Prostate gland (tissue), 2 donors: Measurements from ENCODE around the gene SYT7. TPM values are rescaled to one million over a fixed set of nuclear protein-coding genes. Genes with fewer than 3 reads are reported as not detected.
"Not testable (repeated sequence)": the region's sequence is repeated elsewhere in the genome, so short reads cannot be mapped to it uniquely, and the experiment has no call there.

Source experiments
- DNase-seq: peaks from one replicate; pipeline ENCODE4 v3.0.0-alpha.2; 2019; ENCODE audit warnings: low spot score
- H3K27ac ChIP-seq, 2 donors: fragments of 200-600 bp; sonication (generic); 2 replicates each; pipeline ENCODE4 v1.5.1; 2017 to 2019
- H3K27me3 ChIP-seq: fragments of 200-600 bp; sonication (generic); replicated peaks from 2 replicates; pipeline ENCODE4 v1.5.1; 2019; ENCODE audit not compliant: insufficient read depth
- H3K36me3 ChIP-seq, 2 donors: fragments of 200-600 bp; sonication (generic); 1 replicate in 1 of 2; 2 replicates in 1 of 2; pipeline versions ENCODE4 v1.5.1 to v1.8.1; 2017 to 2019
- H3K4me1 ChIP-seq: fragments of 200-600 bp; sonication (generic); replicated peaks from 2 replicates; pipeline ENCODE4 v1.5.1; 2019
- H3K4me3 ChIP-seq, 2 donors: fragments of 200-600 bp; sonication (generic); 2 replicates each; pipeline ENCODE4 v1.5.1; 2017 to 2019
- H3K9me3 ChIP-seq: fragments of 200-600 bp; sonication (generic); 2 replicates; pipeline ENCODE4 v1.5.1; 2017
- POLR2A ChIP-seq: fragments of 450-650 bp; IDR thresholded peaks from one replicate; pipeline ENCODE4 v1.6.1; 2016; ENCODE audit warnings: antibody characterized with exemption, mild to moderate bottlenecking
- POLR2AphosphoS5 ChIP-seq: sonication (generic); formaldehyde crosslinking; IDR thresholded peaks from one replicate; pipeline ENCODE4 v1.6.1; 2017; ENCODE audit warnings: antibody characterized with exemption
- WGBS: methylation state at CpG from one replicate; pipeline ENCODE4 v1.1.5; 2018; 5-methylcytosine and 5-hydroxymethylcytosine counted together
- intact Hi-C: fragments of 100-400 bp; cut with DNase I; formaldehyde crosslinking; loops from one replicate; pipeline ENCODE4 v1.14.2; 2022
- total RNA-seq, 2 donors: library from RNA; depleted of rRNA; stranded (reverse); fragments of >200 nt; gene quantifications; one replicate each; pipeline ENCODE4 v1.1.0, GENCODE V29; 2016
- TF ChIP-seq, protein P1 (sequence below), 4 experiments: fragments of 200-600 bp in 2 of 4; fragments of 450-650 bp in 2 of 4; sonication (generic) in 2 of 4; IDR thresholded peaks; 1 replicate in 3 of 4; 2 replicates in 1 of 4; pipeline ENCODE4 v1.5.1; 2016 to 2019; ENCODE audit warnings: antibody characterized with exemption in 4 of 4, mild to moderate bottlenecking in 2 of 4, moderate library complexity in 2 of 4

Gene SYT7
- total RNA-seq, 2 donors from 2014 or later, result 114 to 199 TPM

DNA sequence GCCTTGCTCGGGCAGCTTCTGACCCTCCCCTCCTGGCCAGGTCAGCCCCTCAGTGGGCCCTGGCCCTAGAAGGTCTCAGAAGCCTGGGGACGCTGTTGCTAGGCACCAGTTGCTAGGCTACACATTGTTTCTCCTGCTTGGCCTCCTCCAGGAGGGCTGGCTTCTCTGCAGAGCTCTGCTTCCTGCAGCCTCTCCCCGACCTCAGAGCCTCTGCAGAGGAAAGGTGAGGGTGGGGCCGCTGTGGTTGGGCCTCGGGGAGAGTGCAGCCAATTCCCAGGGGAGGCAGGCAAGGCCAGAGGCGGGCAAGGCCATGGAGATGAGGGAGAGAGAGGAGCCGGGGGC lies 99.9 kb downstream of the SYT7 start:
- intact Hi-C loops, result no loop called here
- DNase-seq, result no peak
- 33% methylated on average over 7 of the region's 7 CpGs for WGBS
- H3K36me3 ChIP-seq, result no peaks in the 10 kb centered on the region
- TF ChIP-seq POLR2A, result no peak
- TF ChIP-seq POLR2AphosphoS5, result no peak
- TF ChIP-seq, protein P1, sequence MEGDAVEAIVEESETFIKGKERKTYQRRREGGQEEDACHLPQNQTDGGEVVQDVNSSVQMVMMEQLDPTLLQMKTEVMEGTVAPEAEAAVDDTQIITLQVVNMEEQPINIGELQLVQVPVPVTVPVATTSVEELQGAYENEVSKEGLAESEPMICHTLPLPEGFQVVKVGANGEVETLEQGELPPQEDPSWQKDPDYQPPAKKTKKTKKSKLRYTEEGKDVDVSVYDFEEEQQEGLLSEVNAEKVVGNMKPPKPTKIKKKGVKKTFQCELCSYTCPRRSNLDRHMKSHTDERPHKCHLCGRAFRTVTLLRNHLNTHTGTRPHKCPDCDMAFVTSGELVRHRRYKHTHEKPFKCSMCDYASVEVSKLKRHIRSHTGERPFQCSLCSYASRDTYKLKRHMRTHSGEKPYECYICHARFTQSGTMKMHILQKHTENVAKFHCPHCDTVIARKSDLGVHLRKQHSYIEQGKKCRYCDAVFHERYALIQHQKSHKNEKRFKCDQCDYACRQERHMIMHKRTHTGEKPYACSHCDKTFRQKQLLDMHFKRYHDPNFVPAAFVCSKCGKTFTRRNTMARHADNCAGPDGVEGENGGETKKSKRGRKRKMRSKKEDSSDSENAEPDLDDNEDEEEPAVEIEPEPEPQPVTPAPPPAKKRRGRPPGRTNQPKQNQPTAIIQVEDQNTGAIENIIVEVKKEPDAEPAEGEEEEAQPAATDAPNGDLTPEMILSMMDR (IDR thresholded peaks at IDR 0.05), result no peak
- H3K9me3 ChIP-seq, result no peaks in the 10 kb centered on the region
- H3K4me3 ChIP-seq, result no peak overlapping the region
- H3K4me1 ChIP-seq, result no peaks in the 10 kb centered on the region
- no peak overlapping the region for H3K27ac ChIP-seq
- no peaks in the 10 kb centered on the region for H3K27me3 ChIP-seq

GRCh38 chr11:61480261-61480993 lies 100.4 kb downstream of the SYT7 start:
- Histone ChIP-seq H3K9me3 (no peaks in the 10 kb centered on the region), H3K27ac (no peak overlapping the region), H3K4me3 (no peak overlapping the region), H3K36me3 (no peaks in the 10 kb centered on the region), H3K27me3 (no peaks in the 10 kb centered on the region), H3K4me1 (no peaks in the 10 kb centered on the region)
- intact Hi-C loops, result no loop called here
- 80% methylated on average over 15 of the region's 15 CpGs for WGBS
- DNase-seq, result no peak
- TF ChIP-seq POLR2AphosphoS5 (no peak), POLR2A (no peak)
- TF ChIP-seq, protein P1 (IDR thresholded peaks at IDR 0.05), result no peak

DNA sequence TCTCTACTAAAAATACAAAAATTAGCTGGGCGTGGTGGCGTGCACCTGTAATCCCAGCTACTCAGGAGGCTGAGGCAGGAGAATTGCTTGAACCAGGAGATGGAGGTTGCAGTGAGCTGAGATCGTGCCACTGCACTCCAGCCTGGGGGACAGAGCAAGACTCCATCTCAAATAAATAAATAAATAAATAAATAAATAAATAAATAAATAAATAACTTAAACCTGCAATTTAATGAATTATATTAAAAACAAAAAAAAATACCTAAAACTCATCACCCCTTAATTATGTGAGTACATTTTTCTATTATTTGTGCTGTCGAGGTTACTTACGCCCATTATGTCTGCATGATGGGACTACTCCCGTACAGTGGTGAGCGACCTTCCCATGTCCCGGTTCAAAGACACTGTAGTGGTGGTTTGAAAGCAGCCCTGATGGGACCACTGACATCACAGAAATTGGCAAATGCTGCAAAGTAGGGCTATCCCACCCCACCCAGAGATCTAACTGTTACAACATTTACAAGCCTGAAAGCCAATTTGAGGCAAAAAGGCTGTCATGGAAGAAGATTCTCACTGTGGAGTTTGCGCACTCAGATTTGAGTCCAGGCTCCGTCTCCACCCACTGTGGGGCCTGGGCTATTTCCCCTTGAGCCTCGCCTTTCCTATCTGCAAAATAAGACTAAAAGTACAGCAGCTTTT lies 101.4 kb downstream of the SYT7 start:
- not testable (repeated sequence) for DNase-seq, H3K9me3 ChIP-seq, H3K4me1 ChIP-seq, H3K27ac ChIP-seq, H3K27me3 ChIP-seq, H3K4me3 ChIP-seq, H3K36me3 ChIP-seq
- 95% methylated on average over 11 of the region's 11 CpGs for WGBS
- intact Hi-C loops, result loop anchor here (10.0 kb wide), 2 partner anchors 155 to 255 kb away; no protein-coding TSS in a partner anchor

DNA sequence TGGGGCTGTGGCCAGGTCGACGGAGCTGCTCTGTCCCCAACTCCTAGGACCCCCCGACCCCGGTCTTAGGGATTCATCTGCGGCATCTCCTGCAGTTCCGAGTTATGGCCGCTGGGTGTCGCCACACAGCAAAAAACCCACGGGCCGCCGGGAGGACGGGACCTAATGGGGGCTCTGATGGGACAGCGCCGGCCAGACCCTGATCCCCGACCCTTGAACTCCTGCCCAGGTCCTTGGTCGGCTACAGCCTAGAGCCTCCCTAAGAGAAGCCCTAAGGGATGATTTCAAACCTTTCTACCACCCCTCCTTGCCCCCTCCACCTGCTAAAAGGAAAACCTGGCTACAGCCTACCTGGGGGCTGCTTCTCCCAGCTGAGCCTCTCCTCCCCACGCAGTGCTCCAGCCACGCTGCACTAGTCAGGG lies 103.1 kb downstream of the SYT7 start:
- TF ChIP-seq POLR2A (no peak), POLR2AphosphoS5 (no peak)
- TF ChIP-seq, protein P1 (IDR thresholded peaks at IDR 0.05), result peak; percentile 88 to 97 (median 90)
- Histone ChIP-seq H3K4me3 (no peak overlapping the region), H3K27ac (no peak overlapping the region), H3K36me3 (no peaks in the 10 kb centered on the region), H3K27me3 (no peaks in the 10 kb centered on the region), H3K9me3 (no peaks in the 10 kb centered on the region), H3K4me1 (no peaks in the 10 kb centered on the region)
- DNase-seq, result peak; percentile 22
- 2% methylated on average over 18 of the region's 18 CpGs for WGBS
- intact Hi-C loops, result loop anchor here (2.0 to 10.0 kb wide), 3 partner anchors 39 to 257 kb away; no protein-coding TSS in a partner anchor

- 58% methylated on average over 8 of the region's 8 CpGs for WGBS
- Histone ChIP-seq H3K4me1 (peaks cover 2% of the 10 kb centered on the region), H3K36me3 (no peaks in the 10 kb centered on the region), H3K9me3 (no peaks in the 10 kb centered on the region), H3K27me3 (no peaks in the 10 kb centered on the region), H3K4me3 (no peak overlapping the region), H3K27ac (no peak overlapping the region)
- TF ChIP-seq POLR2AphosphoS5, result no peak
- intact Hi-C loops, result loop anchor here (2.0 to 10.0 kb wide), 3 partner anchors 40 to 258 kb away; no protein-coding TSS in a partner anchor
- DNase-seq, result no peak
These were observed 103.8 kb downstream of the SYT7 start for GRCh38 chr11:61477126-61477525.
